HCT116 (cell line): ENCODE data around the gene YBX1.

ENCODE experiments used
- CEBPB ChIP-seq: IDR thresholded peaks from 2 replicates; pipeline ENCODE4 v1.6.1; 2012; ENCODE audit warnings: low read depth
- CTCF ChIP-seq, 3 experiments: fragments of 200-600 bp in 1 of 3; sonication (generic) in 1 of 3; IDR thresholded peaks in 2 of 3; conservative IDR thresholded peaks in 1 of 3; 2 replicates each; pipeline ENCODE4 v1.5.1; 2012 to 2017; ENCODE audit warnings: low read depth in 2 of 3, low read length in 2 of 3, antibody characterized with exemption in 1 of 3, borderline replicate concordance in 1 of 3, control low read depth in 1 of 3, mild to moderate bottlenecking in 1 of 3, mixed read lengths in 1 of 3, mixed run types in 1 of 3, moderate library complexity in 1 of 3; ENCODE audit not compliant: insufficient read depth in 1 of 3
- EGR1 ChIP-seq: IDR thresholded peaks from 2 replicates; pipeline ENCODE4 v1.6.1; 2012; ENCODE audit warnings: low read depth
- EZH2 ChIP-seq: fragments of 200-600 bp; sonication (generic); IDR thresholded peaks from 2 replicates; pipeline ENCODE4 v1.6.1; 2017; ENCODE audit warnings: antibody characterized with exemption, mixed run types
- FOSL1 ChIP-seq: IDR thresholded peaks from 2 replicates; pipeline ENCODE4 v1.6.1; 2012; ENCODE audit warnings: low read depth
- JUND ChIP-seq: IDR thresholded peaks from 2 replicates; pipeline ENCODE4 v1.6.1; 2012
- MAX ChIP-seq: IDR thresholded peaks from 2 replicates; pipeline ENCODE4 v1.6.1; 2012
- POLR2AphosphoS5 ChIP-seq: IDR thresholded peaks from 2 replicates; pipeline ENCODE4 v1.6.1; 2011; ENCODE audit warnings: mild to moderate bottlenecking, low read depth, low read length, moderate library complexity
- RAD21 ChIP-seq: IDR thresholded peaks from 2 replicates; pipeline ENCODE4 v1.6.1; 2012; ENCODE audit warnings: low read depth, mild to moderate bottlenecking
- SP1 ChIP-seq: IDR thresholded peaks from 2 replicates; pipeline ENCODE4 v1.6.1; 2012; ENCODE audit warnings: low read depth
- SRF ChIP-seq: IDR thresholded peaks from 2 replicates; pipeline ENCODE4 v1.6.1; 2012; ENCODE audit warnings: low read depth
- YY1 ChIP-seq: IDR thresholded peaks from 2 replicates; pipeline ENCODE4 v1.6.1; 2011; ENCODE audit warnings: low read length, low read depth, moderate library complexity, mild to moderate bottlenecking; ENCODE audit not compliant: insufficient replicate concordance; ENCODE audit errors: extremely low read depth
- ZBTB33 ChIP-seq: IDR thresholded peaks from 2 replicates; pipeline ENCODE4 v1.6.1; 2011; ENCODE audit warnings: mild to moderate bottlenecking, low read length, moderate library complexity; ENCODE audit not compliant: insufficient replicate concordance; ENCODE audit errors: extremely low read depth
- ZFX ChIP-seq: fragments of 450-650 bp; IDR thresholded peaks from 2 replicates; pipeline ENCODE4 v1.6.1; 2017

GRCh38 chr1:42744148-42744413, 61.9 kb downstream of the YBX1 start:
- TF ChIP-seq EZH2 (no peak), ZFX (no peak), CTCF (IDR thresholded peaks at IDR 0.05 in 2 of 3, conservative IDR thresholded peaks at IDR 0.05 in 1 of 3; ENCODE audit: borderline replicate concordance in 1 of 3, insufficient read depth in 1 of 3, low read depth in 2 of 3, low read length in 2 of 3) (no peak), EGR1 (no peak), RAD21 (no peak), CEBPB (no peak), JUND (no peak), MAX (no peak), POLR2AphosphoS5 (no peak), SP1 (no peak), ZBTB33 (no peak), YY1 (no peak), SRF (no peak), FOSL1 (no peak)
